ENCODE data around the gene BEST2. TPM values are rescaled to one million over a fixed set of nuclear protein-coding genes. Genes with fewer than 3 reads are reported as not detected.
A peak's percentile ranks its signal among the peaks of the same experiment; 100 is the strongest.
"Not testable (repeated sequence)": the region's sequence is repeated elsewhere in the genome, so short reads cannot be mapped to it uniquely, and the experiment has no call there.

BEST2 gene
- total RNA-seq, 2 donors from 2014 or later: not detected

GRCh38 chr19:12721656-12722565 is 29.7 kb upstream of the BEST2 start:
- DNase-seq (peak; percentile 65 to 76), ATAC-seq (replicated peaks in 1 of 2) (peak; percentile 62 to 67)
- Mint-ChIP-seq H3K36me3 (ENCODE audit: insufficient read depth in 2 of 2) (peaks cover 8 to 18% of the 10 kb centered on the region in 2 donors), H3K4me1 (ENCODE audit: low read depth) (peaks cover 50% of the 10 kb centered on the region), H3K27ac (peak overlapping the region; percentile 97), H3K4me3 (peak overlapping the region; percentile 96 to 99), H3K9me3 (no peaks in the 10 kb centered on the region), H3K27me3 (ENCODE audit: low read depth) (no peaks in the 10 kb centered on the region)

GRCh38 chr19:12722566-12723380 is 28.8 kb upstream of the BEST2 start:
- Mint-ChIP-seq H3K27ac (peak overlapping the region; percentile 75), H3K4me3 (peak overlapping the region; percentile 94 to 99), H3K9me3 (no peaks in the 10 kb centered on the region), H3K27me3 (ENCODE audit: low read depth) (no peaks in the 10 kb centered on the region), H3K36me3 (ENCODE audit: insufficient read depth in 2 of 2) (peaks cover 8 to 20% of the 10 kb centered on the region in 2 donors), H3K4me1 (ENCODE audit: low read depth) (peaks cover 45% of the 10 kb centered on the region)
- peak; percentile 92 to 97 for DNase-seq
- ATAC-seq (replicated peaks in 1 of 2): peak; percentile 90

- no peaks in the 10 kb centered on the region for H3K27me3 Mint-ChIP-seq (ENCODE audit: low read depth)
- DNase-seq: no peak
- peak overlapping the region; percentile 94 to 99 for H3K4me3 Mint-ChIP-seq
- peaks cover 43% of the 10 kb centered on the region for H3K4me1 Mint-ChIP-seq (ENCODE audit: low read depth)
- peaks cover 8 to 23% of the 10 kb centered on the region in 2 donors for H3K36me3 Mint-ChIP-seq (ENCODE audit: insufficient read depth in 2 of 2)
- H3K27ac Mint-ChIP-seq: peak overlapping the region; percentile 75
- H3K9me3 Mint-ChIP-seq: no peaks in the 10 kb centered on the region
- ATAC-seq (replicated peaks in 1 of 2): no peak
Measured at GRCh38 chr19:12723381-12723640, 28.3 kb upstream of the BEST2 start.

GRCh38 chr19:12723641-12724426 is 27.8 kb upstream of the BEST2 start, which contains the start of gene TNPO2:
TSS of gene TNPO2 (minus strand) at chr19:12723932. CDS start at chr19:12720977, 2,955 bp downstream.
- peaks cover 38% of the 10 kb centered on the region for H3K4me1 Mint-ChIP-seq (ENCODE audit: low read depth)
- H3K4me3 Mint-ChIP-seq: peak within 1 kb of the TSS; percentile 94 to 99
- peak; percentile 49 to 59 for ATAC-seq (replicated peaks in 1 of 2)
- H3K36me3 Mint-ChIP-seq (ENCODE audit: insufficient read depth in 2 of 2): peaks cover 8 to 24% of the 10 kb centered on the region in 2 donors
- peak; percentile 72 to 78 for DNase-seq
- no peaks in the 10 kb centered on the region for H3K27me3 Mint-ChIP-seq (ENCODE audit: low read depth)
- peak within 1 kb of the TSS; percentile 75 for H3K27ac Mint-ChIP-seq
- no peaks in the 10 kb centered on the region for H3K9me3 Mint-ChIP-seq

- not testable (repeated sequence) for H3K27ac Mint-ChIP-seq; H3K27me3 Mint-ChIP-seq (ENCODE audit: low read depth)
Measured at GRCh38 chr19:12725612-12726011, 26.0 kb upstream of the BEST2 start.

GRCh38 chr19:12726988-12727316 is 24.6 kb upstream of the BEST2 start:
- no peaks in the 10 kb centered on the region for H3K27me3 Mint-ChIP-seq (ENCODE audit: low read depth)
- H3K9me3 Mint-ChIP-seq: no peaks in the 10 kb centered on the region
- ATAC-seq (replicated peaks in 1 of 2) (no peak), DNase-seq (no peak)
- H3K36me3 Mint-ChIP-seq (ENCODE audit: insufficient read depth in 2 of 2): peaks cover 9 to 19% of the 10 kb centered on the region in 2 donors
- no peak overlapping the region for H3K27ac Mint-ChIP-seq
- no peak overlapping the region for H3K4me3 Mint-ChIP-seq
- H3K4me1 Mint-ChIP-seq (ENCODE audit: low read depth): peaks cover 23% of the 10 kb centered on the region

More at GRCh38 chr19:12725612-12726011, 26.0 kb upstream of the BEST2 start:
- not testable (repeated sequence) for H3K9me3 Mint-ChIP-seq; DNase-seq; ATAC-seq (replicated peaks in 1 of 2)
- H3K36me3 Mint-ChIP-seq (ENCODE audit: insufficient read depth in 2 of 2): peaks cover 13 to 28% of the 10 kb centered on the region in 2 donors
- H3K4me3 Mint-ChIP-seq: peak overlapping the region in 1 of 2 donors; percentile 10
- peaks cover 28% of the 10 kb centered on the region for H3K4me1 Mint-ChIP-seq (ENCODE audit: low read depth)

- H3K4me1 Mint-ChIP-seq (ENCODE audit: low read depth): peaks cover 28% of the 10 kb centered on the region
- H3K27ac Mint-ChIP-seq: no peak overlapping the region
- H3K36me3 Mint-ChIP-seq (ENCODE audit: insufficient read depth in 2 of 2): peaks cover 8 to 22% of the 10 kb centered on the region in 2 donors
- ATAC-seq (replicated peaks in 1 of 2) (no peak), DNase-seq (no peak)
- no peaks in the 10 kb centered on the region for H3K27me3 Mint-ChIP-seq (ENCODE audit: low read depth)
- no peak overlapping the region for H3K4me3 Mint-ChIP-seq
- H3K9me3 Mint-ChIP-seq: no peaks in the 10 kb centered on the region
Measured at GRCh38 chr19:12727745-12728433, 23.7 kb upstream of the BEST2 start.

- peaks cover 11 to 30% of the 10 kb centered on the region in 2 donors for H3K36me3 Mint-ChIP-seq (ENCODE audit: insufficient read depth in 2 of 2)
- ATAC-seq (replicated peaks in 1 of 2) (no peak), DNase-seq (no peak)
- H3K4me1 Mint-ChIP-seq (ENCODE audit: low read depth): peaks cover 25% of the 10 kb centered on the region
- no peaks in the 10 kb centered on the region for H3K27me3 Mint-ChIP-seq (ENCODE audit: low read depth)
- no peaks in the 10 kb centered on the region for H3K9me3 Mint-ChIP-seq
- no peak overlapping the region for H3K27ac Mint-ChIP-seq
- H3K4me3 Mint-ChIP-seq: no peak overlapping the region
Measured at GRCh38 chr19:12730064-12730463, 21.5 kb upstream of the BEST2 start.

- H3K27me3 Mint-ChIP-seq (ENCODE audit: low read depth): no peaks in the 10 kb centered on the region
- DNase-seq (no peak), ATAC-seq (replicated peaks in 1 of 2) (no peak)
- no peak overlapping the region for H3K27ac Mint-ChIP-seq
- H3K9me3 Mint-ChIP-seq: no peaks in the 10 kb centered on the region
- H3K4me1 Mint-ChIP-seq (ENCODE audit: low read depth): peaks cover 29% of the 10 kb centered on the region
- no peak overlapping the region for H3K4me3 Mint-ChIP-seq
- H3K36me3 Mint-ChIP-seq (ENCODE audit: insufficient read depth in 2 of 2): peaks cover 11 to 30% of the 10 kb centered on the region in 2 donors
Measured at GRCh38 chr19:12731337-12731736, 20.3 kb upstream of the BEST2 start.

GRCh38 chr19:12733369-12734214 is 18.0 kb upstream of the BEST2 start:
- no peaks in the 10 kb centered on the region for H3K27me3 Mint-ChIP-seq (ENCODE audit: low read depth)

GRCh38 chr19:12736995-12737834 is 14.4 kb upstream of the BEST2 start, which contains the start of gene GET3:
TSS of gene GET3 (plus strand) at chr19:12737497. CDS start at chr19:12737506, 9 bp downstream.
- H3K27me3 Mint-ChIP-seq (ENCODE audit: low read depth): no peaks in the 10 kb centered on the region
- H3K36me3 Mint-ChIP-seq (ENCODE audit: insufficient read depth in 2 of 2): peaks cover 7 to 11% of the 10 kb centered on the region in 2 donors
- H3K27ac Mint-ChIP-seq: peak within 1 kb of the TSS; percentile 94
- peak; percentile 82 to 85 for DNase-seq
- H3K9me3 Mint-ChIP-seq: no peaks in the 10 kb centered on the region
- ATAC-seq (replicated peaks in 1 of 2): peak; percentile 87 to 88
- peaks cover 45% of the 10 kb centered on the region for H3K4me1 Mint-ChIP-seq (ENCODE audit: low read depth)
- peak within 1 kb of the TSS; percentile 77 to 100 for H3K4me3 Mint-ChIP-seq

More at GRCh38 chr19:12733369-12734214, 18.0 kb upstream of the BEST2 start:
- peaks cover 11 to 20% of the 10 kb centered on the region in 2 donors for H3K36me3 Mint-ChIP-seq (ENCODE audit: insufficient read depth in 2 of 2)
- ATAC-seq (replicated peaks in 1 of 2) (no peak), DNase-seq (peak; percentile 59 to 68)
- peak overlapping the region; percentile 94 to 95 for H3K4me3 Mint-ChIP-seq
- no peaks in the 10 kb centered on the region for H3K9me3 Mint-ChIP-seq
- peaks cover 52% of the 10 kb centered on the region for H3K4me1 Mint-ChIP-seq (ENCODE audit: low read depth)
- peak overlapping the region; percentile 84 for H3K27ac Mint-ChIP-seq

All from activated T-cell treated with anti-CD3 and anti-CD28 coated beads, Interleukin-2, amount 50 U/mL, for 72 hours (primary cell).